Measurements from ENCODE around the gene ATN1.
A peak's percentile ranks its signal among the peaks of the same experiment; 100 is the strongest.

The ATN1 gene

GRCh38 chr12:6957741-6958608, 30.2 kb downstream of the ATN1 start:
- DNase-seq (ENCODE audit: low read depth): no peak

GRCh38 chr12:6958609-6959057, 30.9 kb downstream of the ATN1 start:
- DNase-seq (ENCODE audit: low read depth): no peak

- DNase-seq (ENCODE audit: low read depth): peak; percentile 66
These were observed 31.5 kb downstream of the ATN1 start for GRCh38 chr12:6959058-6959804.

- no peak for DNase-seq (ENCODE audit: low read depth)
These were observed 32.2 kb downstream of the ATN1 start for GRCh38 chr12:6959805-6960592.

GRCh38 chr12:6960593-6961277, 33.0 kb downstream of the ATN1 start:
- no peak for DNase-seq (ENCODE audit: low read depth)

- peak; percentile 98 for DNase-seq (ENCODE audit: low read depth)
These were observed 33.5 kb downstream of the ATN1 start for GRCh38 chr12:6961278-6961694.

- DNase-seq (ENCODE audit: low read depth): no peak
These were observed 34.0 kb downstream of the ATN1 start for GRCh38 chr12:6961695-6962284.

- no peak for DNase-seq (ENCODE audit: low read depth)
These were observed 34.7 kb downstream of the ATN1 start for GRCh38 chr12:6962285-6963015.

- DNase-seq (ENCODE audit: low read depth): no peak
These were observed 35.4 kb downstream of the ATN1 start for GRCh38 chr12:6963016-6963731.

GRCh38 chr12:6963791-6964413, 36.1 kb downstream of the ATN1 start:
- no peak for DNase-seq (ENCODE audit: low read depth)

GRCh38 chr12:6964605-6965025, 36.9 kb downstream of the ATN1 start:
- DNase-seq (ENCODE audit: low read depth): no peak

GRCh38 chr12:6965026-6965661, 37.4 kb downstream of the ATN1 start:
- DNase-seq (ENCODE audit: low read depth): peak; percentile 88

GRCh38 chr12:6965714-6966113, 38.0 kb downstream of the ATN1 start:
- DNase-seq (ENCODE audit: low read depth): no peak

- no peak for DNase-seq (ENCODE audit: low read depth)
These were observed 38.6 kb downstream of the ATN1 start for GRCh38 chr12:6966351-6966750.

- DNase-seq (ENCODE audit: low read depth): no peak
These were observed 39.9 kb downstream of the ATN1 start for GRCh38 chr12:6967651-6968100.

GRCh38 chr12:6968426-6968825, 40.7 kb downstream of the ATN1 start:
- no peak for DNase-seq (ENCODE audit: low read depth)

- DNase-seq (ENCODE audit: low read depth): no peak
These were observed 42.4 kb downstream of the ATN1 start for GRCh38 chr12:6970096-6970527.

GRCh38 chr12:6974180-6974579, 46.4 kb downstream of the ATN1 start:
- no peak for DNase-seq (ENCODE audit: low read depth)

All from stimulated activated CD4-positive, alpha-beta T cell treated with anti-CD3 and anti-CD28 coated beads, Interleukin-2, amount 100 ng/mL, for 4 hours (primary cell).